GM12878 (cell line): Measurements from ENCODE around the gene CTIF. TPM values are rescaled to one million over a fixed set of nuclear protein-coding genes. Genes with fewer than 3 reads are reported as not detected.

Experiments used
- ATAC-seq: fragments of 200-7000 bp; cut with Tn5 transposase; 3 replicates; pipeline ENCODE4 v1.9.1; 2020; ENCODE audit warnings: mild to moderate bottlenecking, moderate library complexity
- BruUV-seq: library from RNA; stranded (reverse); fragments of 400-500 nt; replicated peaks from 2 replicates; lab custom pipeline; 2021; lab: Mats Ljungman, UMichigan
- CTCF ChIA-PET: fragments of 300-600 bp; sonication (Branson Sonifier 250); formaldehyde crosslinking; extraction: SDS; loops from one replicate; lab custom pipeline; 2021; ENCODE audit warnings: inconsistent platforms; lab: Yijun Ruan, JAX
- POLR2A ChIA-PET: fragments of 350-600 bp; formaldehyde crosslinking; extraction: SDS; loops from one replicate; lab custom pipeline; 2021; ENCODE audit warnings: inconsistent platforms; lab: Charles Lee
- RAD21 ChIA-PET: fragments of 300-600 bp; sonication (Branson Sonifier 250); formaldehyde crosslinking; loops from one replicate; lab custom pipeline; 2023; ENCODE audit warnings: antibody characterized with exemption; ENCODE audit not compliant: unreplicated experiment; lab: Charles Lee
- SMC1A ChIA-PET: fragments of 300-600 bp; sonication (Branson Sonifier 250); formaldehyde crosslinking; loops from one replicate; lab custom pipeline; 2023; ENCODE audit not compliant: unreplicated experiment, uncharacterized antibody; lab: Charles Lee
- DNase-seq: peaks from one replicate; pipeline ENCODE4 v3.0.0-alpha.2; 2011; ENCODE audit warnings: low read depth, low spot score
- FAIRE-seq: peaks from 3 replicates; lab custom pipeline; 2011; peaks lifted over from hg19 to GRCh38; lab: Jason Lieb, UNC
- H2AFZ ChIP-seq: 2 replicates; pipeline ENCODE4 v1.6.0; 2011; ENCODE audit warnings: low read depth, low read length, control low read depth; ENCODE audit not compliant: control insufficient read depth
- H3K27ac ChIP-seq: 2 replicates; pipeline ENCODE4 v1.5.1; 2011; ENCODE audit warnings: control low read depth; ENCODE audit not compliant: control insufficient read depth, insufficient read depth
- H3K27me3 ChIP-seq, 2 experiments: replicated peaks in 1 of 2; 2 replicates each; pipeline versions ENCODE4 v1.6.0 to v1.6.1; 2011; ENCODE audit warnings: low read length in 1 of 2; ENCODE audit not compliant: control insufficient read depth in 2 of 2, insufficient read depth in 2 of 2
- H3K36me3 ChIP-seq, 2 experiments: 2 replicates each; pipeline ENCODE4 v1.5.1; 2011; ENCODE audit warnings: low read length in 1 of 2; ENCODE audit not compliant: control insufficient read depth in 2 of 2, insufficient read depth in 2 of 2
- H3K4me1 ChIP-seq: 2 replicates; pipeline ENCODE4 v1.6.1; 2011; ENCODE audit warnings: mild to moderate bottlenecking, low read length, moderate library complexity, mixed read lengths; ENCODE audit not compliant: control insufficient read depth, insufficient read depth
- H3K4me2 ChIP-seq: 2 replicates; pipeline ENCODE4 v1.6.0; 2011; ENCODE audit warnings: control low read depth; ENCODE audit not compliant: control insufficient read depth, insufficient read depth
- H3K4me3 ChIP-seq: fragments of 200-600 bp; sonication (generic); 2 replicates; pipeline ENCODE4 v1.5.1; 2016
- H3K79me2 ChIP-seq: 2 replicates; pipeline ENCODE4 v1.6.0; 2011; ENCODE audit warnings: low read length; ENCODE audit not compliant: control insufficient read depth, insufficient read depth
- H3K9ac ChIP-seq: 2 replicates; pipeline ENCODE4 v1.8.0; 2011; ENCODE audit warnings: low read length, control low read depth, mixed read lengths; ENCODE audit not compliant: control insufficient read depth, insufficient read depth
- H3K9me3 ChIP-seq: replicated peaks from 3 replicates; pipeline ENCODE4 v1.5.1; 2011; ENCODE audit warnings: mild to moderate bottlenecking, low read length; ENCODE audit not compliant: control insufficient read depth, insufficient read depth
- H4K20me1 ChIP-seq: 2 replicates; pipeline ENCODE4 v1.6.0; 2011; ENCODE audit not compliant: control insufficient read depth, insufficient read depth
- ASH2L ChIP-seq: fragments of 300-600, 200-600 bp; sonication (generic); IDR thresholded peaks from 2 replicates; pipeline ENCODE4 v1.6.1; 2017; ENCODE audit warnings: low read depth, mild to moderate bottlenecking, borderline replicate concordance
- BMI1 ChIP-seq: fragments of 450-650 bp; IDR thresholded peaks from 2 replicates; pipeline ENCODE4 v1.6.1; 2016; ENCODE audit warnings: mild to moderate bottlenecking, moderate library complexity, borderline replicate concordance
- BRCA1 ChIP-seq: IDR thresholded peaks from 2 replicates; pipeline ENCODE4 v1.6.1; 2011; ENCODE audit warnings: low read depth, low read length, improper control_type of control experiment
- HSF1 ChIP-seq: fragments of 150-350 bp; IDR thresholded peaks from 2 replicates; pipeline ENCODE4 v1.6.1; 2014; ENCODE audit warnings: mild to moderate bottlenecking, low read depth, low read length
- IKZF2 ChIP-seq, 2 experiments: fragments of 450-650 bp; IDR thresholded peaks; 2 replicates each; pipeline ENCODE4 v1.6.1; 2017; ENCODE audit warnings: mild to moderate bottlenecking in 2 of 2, moderate library complexity in 2 of 2
- STAT3 ChIP-seq: IDR thresholded peaks from 2 replicates; pipeline ENCODE4 v1.6.1; 2011; ENCODE audit warnings: low read depth, low read length, improper control_type of control experiment
- SUPT20H ChIP-seq: IDR thresholded peaks from 2 replicates; pipeline ENCODE4 v1.6.1; 2011; ENCODE audit warnings: low read depth, mild to moderate bottlenecking, low read length, moderate library complexity, borderline replicate concordance; ENCODE audit not compliant: control insufficient read depth
- TCF7 ChIP-seq: IDR thresholded peaks from 2 replicates; pipeline ENCODE4 v1.6.1; 2014; ENCODE audit warnings: antibody characterized with exemption, borderline replicate concordance
- WRNIP1 ChIP-seq: IDR thresholded peaks from 2 replicates; pipeline ENCODE4 v1.6.1; 2011; ENCODE audit warnings: low read depth, low read length, improper control_type of control experiment, borderline replicate concordance
- YBX1 ChIP-seq: fragments of 450-650 bp; IDR thresholded peaks from 2 replicates; pipeline ENCODE4 v1.6.1; 2016; ENCODE audit warnings: antibody characterized with exemption
- WGBS: methylation state at CpG from one replicate; pipeline ENCODE4 v1.1.6; 2016; ENCODE audit warnings: low lambda C conversion rate; ENCODE audit not compliant: insufficient replicate concordance, insufficient coverage; ENCODE audit errors: missing lambda C conversion rate; 5-methylcytosine and 5-hydroxymethylcytosine counted together
- in situ Hi-C: fragments of 300-500 bp; cut with MboI; formaldehyde crosslinking; loops from 9 replicates; pipeline ENCODE4 v1.14.3; 2018; ENCODE audit warnings: mixed read lengths
- intact Hi-C: fragments of 100-400 bp; cut with micrococcal nuclease; formaldehyde crosslinking; loops from one replicate; pipeline ENCODE4 v1.14.2; 2022; ENCODE audit not compliant: unreplicated experiment
- polyA plus RNA-seq, 11 experiments: library from polyadenylated mRNA; depleted of rRNA in 4 of 11; unstranded in 6 of 11; stranded (reverse) in 5 of 11; fragments of >200 nt; fragmentation: Nextera tagmentation in 4 of 11; fragmentation: Illumina TruSeq in 1 of 11; extraction: Ambion mirVana in 4 of 11; extraction: Trizol in 1 of 11; gene quantifications; 1 replicate in 1 of 11; 2 replicates in 10 of 11; pipeline versions ENCODE4 v1.2.1 to v1.2.3, GENCODE V29; 2011 to 2016; ENCODE audit warnings: inconsistent platforms in 2 of 11, missing spikeins in 2 of 11, low read depth in 1 of 11
- total RNA-seq, 4 experiments: library from RNA; depleted of rRNA in 3 of 4; stranded (reverse); fragments of >200 nt in 3 of 4; fragmentation: Illumina TruSeq in 1 of 4; extraction: Trizol in 1 of 4; gene quantifications; 2 replicates each; pipeline versions ENCODE4 v1.2.1 to v1.2.3, GENCODE V29; 2013 to 2021
- TF ChIP-seq, protein P1 (sequence below): fragments of 450-650 bp; IDR thresholded peaks from 2 replicates; pipeline ENCODE4 v1.6.1; 2017; ENCODE audit warnings: mild to moderate bottlenecking, moderate library complexity
- TF ChIP-seq, protein P2 (sequence below): fragments of 450-650 bp; IDR thresholded peaks from 2 replicates; pipeline ENCODE4 v1.6.1; 2018; ENCODE audit warnings: borderline replicate concordance, mild to moderate bottlenecking; ENCODE audit not compliant: partially characterized antibody

CTIF gene
- total and polyA plus RNA-seq, 10 of the 15 experiments (the other 5 are each of a cell fraction or from before 2014, with no cell fraction given): 0.06 to 11.6 (median 2.5) TPM

DNA sequence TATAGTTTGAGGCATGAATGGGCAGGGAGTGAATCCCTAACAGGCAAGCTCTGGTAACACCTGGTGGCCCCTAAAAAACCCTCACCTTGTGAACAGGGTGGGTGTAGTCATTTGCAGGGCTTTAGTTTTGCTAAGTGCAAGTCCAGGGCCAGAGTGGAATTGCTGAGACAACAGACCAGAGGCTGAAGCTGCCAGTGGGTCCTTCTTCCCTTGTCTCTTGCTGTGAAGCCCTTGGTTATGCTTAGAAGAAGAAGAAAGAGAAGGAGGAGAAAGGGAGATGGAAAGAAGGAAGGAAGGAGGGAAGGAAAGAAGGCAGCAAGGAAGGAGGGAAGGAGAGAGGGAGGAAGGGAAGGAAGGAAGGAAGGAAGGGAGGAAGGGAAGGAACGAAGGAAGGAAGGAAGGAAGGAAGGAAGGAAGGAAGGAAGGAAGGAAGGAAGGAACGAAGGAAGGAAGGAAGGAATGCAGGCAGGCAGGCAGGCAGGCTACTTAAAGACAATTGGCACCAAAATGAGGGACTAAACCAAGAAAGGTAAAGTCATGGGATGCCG lies 366.1 kb downstream of the CTIF start (continued):
- TF ChIP-seq, protein P1, sequence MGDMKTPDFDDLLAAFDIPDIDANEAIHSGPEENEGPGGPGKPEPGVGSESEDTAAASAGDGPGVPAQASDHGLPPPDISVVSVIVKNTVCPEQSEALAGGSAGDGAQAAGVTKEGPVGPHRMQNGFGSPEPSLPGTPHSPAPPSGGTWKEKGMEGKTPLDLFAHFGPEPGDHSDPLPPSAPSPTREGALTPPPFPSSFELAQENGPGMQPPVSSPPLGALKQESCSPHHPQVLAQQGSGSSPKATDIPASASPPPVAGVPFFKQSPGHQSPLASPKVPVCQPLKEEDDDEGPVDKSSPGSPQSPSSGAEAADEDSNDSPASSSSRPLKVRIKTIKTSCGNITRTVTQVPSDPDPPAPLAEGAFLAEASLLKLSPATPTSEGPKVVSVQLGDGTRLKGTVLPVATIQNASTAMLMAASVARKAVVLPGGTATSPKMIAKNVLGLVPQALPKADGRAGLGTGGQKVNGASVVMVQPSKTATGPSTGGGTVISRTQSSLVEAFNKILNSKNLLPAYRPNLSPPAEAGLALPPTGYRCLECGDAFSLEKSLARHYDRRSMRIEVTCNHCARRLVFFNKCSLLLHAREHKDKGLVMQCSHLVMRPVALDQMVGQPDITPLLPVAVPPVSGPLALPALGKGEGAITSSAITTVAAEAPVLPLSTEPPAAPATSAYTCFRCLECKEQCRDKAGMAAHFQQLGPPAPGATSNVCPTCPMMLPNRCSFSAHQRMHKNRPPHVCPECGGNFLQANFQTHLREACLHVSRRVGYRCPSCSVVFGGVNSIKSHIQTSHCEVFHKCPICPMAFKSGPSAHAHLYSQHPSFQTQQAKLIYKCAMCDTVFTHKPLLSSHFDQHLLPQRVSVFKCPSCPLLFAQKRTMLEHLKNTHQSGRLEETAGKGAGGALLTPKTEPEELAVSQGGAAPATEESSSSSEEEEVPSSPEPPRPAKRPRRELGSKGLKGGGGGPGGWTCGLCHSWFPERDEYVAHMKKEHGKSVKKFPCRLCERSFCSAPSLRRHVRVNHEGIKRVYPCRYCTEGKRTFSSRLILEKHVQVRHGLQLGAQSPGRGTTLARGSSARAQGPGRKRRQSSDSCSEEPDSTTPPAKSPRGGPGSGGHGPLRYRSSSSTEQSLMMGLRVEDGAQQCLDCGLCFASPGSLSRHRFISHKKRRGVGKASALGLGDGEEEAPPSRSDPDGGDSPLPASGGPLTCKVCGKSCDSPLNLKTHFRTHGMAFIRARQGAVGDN: no peak

DNA sequence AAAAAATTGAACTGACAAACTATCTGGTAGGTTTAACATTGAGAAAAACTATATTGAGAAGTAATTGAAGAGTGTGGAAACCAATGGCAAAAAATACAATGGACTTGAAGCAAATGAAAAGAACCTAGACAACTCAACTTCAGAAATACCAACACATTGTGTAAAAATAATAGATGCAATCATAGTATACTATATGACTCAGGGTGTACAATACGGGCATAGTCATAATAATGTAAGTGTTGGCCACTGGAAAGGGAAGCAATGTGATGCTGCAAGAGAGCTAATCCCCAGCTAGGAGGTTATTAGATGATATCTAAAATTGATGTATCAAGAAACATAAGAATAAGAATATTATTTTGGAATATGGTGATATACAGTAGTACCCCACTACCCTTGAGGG lies 366.7 kb downstream of the CTIF start:
- no peaks in the 10 kb centered on the region for H3K4me1 ChIP-seq
- H3K9me3 ChIP-seq: peaks cover 2% of the 10 kb centered on the region
- ATAC-seq: no peak
- RAD21 ChIA-PET: no interaction called here
- H3K27me3 ChIP-seq: no peaks in the 10 kb centered on the region
- no peak overlapping the region for H3K4me2 ChIP-seq
- SMC1A ChIA-PET: no interaction called here
- BruUV-seq: no TSS peak
- intact Hi-C loops (no loop called here), in situ Hi-C loops (no loop called here)
- no peak overlapping the region for H3K4me3 ChIP-seq
- H3K9ac ChIP-seq: no peak overlapping the region
- no peak overlapping the region for H3K27ac ChIP-seq
- no peak overlapping the region for H2AFZ ChIP-seq
- DNase-seq: no peak
- CTCF ChIA-PET: interaction anchor here (0.5 kb wide), 1 partner anchor 65 kb away, joined by 3 read pairs; no protein-coding TSS in a partner anchor
- 50% methylated on average over 1 of the region's 1 CpG for WGBS
- POLR2A ChIA-PET: no interaction called here
- no peaks in the 10 kb centered on the region for H3K79me2 ChIP-seq
- no peaks in the 10 kb centered on the region for H3K36me3 ChIP-seq
- no peak for FAIRE-seq
- no peaks in the 10 kb centered on the region for H4K20me1 ChIP-seq
- no peak for TF ChIP-seq TCF7
- TF ChIP-seq BRCA1: no peak
- TF ChIP-seq, protein P2, sequence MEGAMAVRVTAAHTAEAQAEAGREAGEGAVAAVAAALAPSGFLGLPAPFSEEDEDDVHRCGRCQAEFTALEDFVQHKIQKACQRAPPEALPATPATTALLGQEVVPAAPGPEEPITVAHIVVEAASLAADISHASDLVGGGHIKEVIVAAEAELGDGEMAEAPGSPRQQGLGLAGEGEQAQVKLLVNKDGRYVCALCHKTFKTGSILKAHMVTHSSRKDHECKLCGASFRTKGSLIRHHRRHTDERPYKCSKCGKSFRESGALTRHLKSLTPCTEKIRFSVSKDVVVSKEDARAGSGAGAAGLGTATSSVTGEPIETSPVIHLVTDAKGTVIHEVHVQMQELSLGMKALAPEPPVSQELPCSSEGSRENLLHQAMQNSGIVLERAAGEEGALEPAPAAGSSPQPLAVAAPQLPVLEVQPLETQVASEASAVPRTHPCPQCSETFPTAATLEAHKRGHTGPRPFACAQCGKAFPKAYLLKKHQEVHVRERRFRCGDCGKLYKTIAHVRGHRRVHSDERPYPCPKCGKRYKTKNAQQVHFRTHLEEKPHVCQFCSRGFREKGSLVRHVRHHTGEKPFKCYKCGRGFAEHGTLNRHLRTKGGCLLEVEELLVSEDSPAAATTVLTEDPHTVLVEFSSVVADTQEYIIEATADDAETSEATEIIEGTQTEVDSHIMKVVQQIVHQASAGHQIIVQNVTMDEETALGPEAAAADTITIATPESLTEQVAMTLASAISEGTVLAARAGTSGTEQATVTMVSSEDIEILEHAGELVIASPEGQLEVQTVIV: no peak
- no peak for TF ChIP-seq HSF1
- no peak for TF ChIP-seq YBX1
- no peak for TF ChIP-seq STAT3
- no peak for TF ChIP-seq BMI1
- no peak for TF ChIP-seq ASH2L
- TF ChIP-seq IKZF2 (IDR thresholded peaks at IDR 0.05): no peak
- TF ChIP-seq SUPT20H: no peak
- TF ChIP-seq WRNIP1: no peak
